ENCODE measurements around the gene FRMPD3.

GRCh38 chrX:107448998-107449835 is at the start of gene FRMPD3:
- TF ChIP-seq CTCF (IDR thresholded peaks at IDR 0.05) = no peak
- no peak for TF ChIP-seq POLR2A (IDR thresholded peaks at IDR 0.05)

Measured in testis (tissue), 2 donors.